GM12878 (cell line): ENCODE measurements around the gene HAP1. TPM values are rescaled to one million over a fixed set of nuclear protein-coding genes. Genes with fewer than 3 reads are reported as not detected.

Source experiments
- ATAC-seq: fragments of 200-7000 bp; cut with Tn5 transposase; 3 replicates; pipeline ENCODE4 v1.9.1; 2020; ENCODE audit warnings: mild to moderate bottlenecking, moderate library complexity
- BruUV-seq: library from RNA; stranded (reverse); fragments of 400-500 nt; replicated peaks from 2 replicates; lab custom pipeline; 2021; lab: Mats Ljungman, UMichigan
- CTCF ChIA-PET: fragments of 300-600 bp; sonication (Branson Sonifier 250); formaldehyde crosslinking; extraction: SDS; loops from one replicate; lab custom pipeline; 2021; ENCODE audit warnings: inconsistent platforms; lab: Yijun Ruan, JAX
- POLR2A ChIA-PET: fragments of 350-600 bp; formaldehyde crosslinking; extraction: SDS; loops from one replicate; lab custom pipeline; 2021; ENCODE audit warnings: inconsistent platforms; lab: Charles Lee
- RAD21 ChIA-PET: fragments of 300-600 bp; sonication (Branson Sonifier 250); formaldehyde crosslinking; loops from one replicate; lab custom pipeline; 2023; ENCODE audit warnings: antibody characterized with exemption; ENCODE audit not compliant: unreplicated experiment; lab: Charles Lee
- SMC1A ChIA-PET: fragments of 300-600 bp; sonication (Branson Sonifier 250); formaldehyde crosslinking; loops from one replicate; lab custom pipeline; 2023; ENCODE audit not compliant: unreplicated experiment, uncharacterized antibody; lab: Charles Lee
- DNase-seq: peaks from one replicate; pipeline ENCODE4 v3.0.0-alpha.2; 2011; ENCODE audit warnings: low read depth, low spot score
- FAIRE-seq: peaks from 3 replicates; lab custom pipeline; 2011; peaks lifted over from hg19 to GRCh38; lab: Jason Lieb, UNC
- H2AFZ ChIP-seq: 2 replicates; pipeline ENCODE4 v1.6.0; 2011; ENCODE audit warnings: low read depth, low read length, control low read depth; ENCODE audit not compliant: control insufficient read depth
- H3K27ac ChIP-seq: 2 replicates; pipeline ENCODE4 v1.5.1; 2011; ENCODE audit warnings: control low read depth; ENCODE audit not compliant: control insufficient read depth, insufficient read depth
- H3K27me3 ChIP-seq, 2 experiments: replicated peaks in 1 of 2; 2 replicates each; pipeline versions ENCODE4 v1.6.0 to v1.6.1; 2011; ENCODE audit warnings: low read length in 1 of 2; ENCODE audit not compliant: control insufficient read depth in 2 of 2, insufficient read depth in 2 of 2
- H3K36me3 ChIP-seq, 2 experiments: 2 replicates each; pipeline ENCODE4 v1.5.1; 2011; ENCODE audit warnings: low read length in 1 of 2; ENCODE audit not compliant: control insufficient read depth in 2 of 2, insufficient read depth in 2 of 2
- H3K4me1 ChIP-seq: 2 replicates; pipeline ENCODE4 v1.6.1; 2011; ENCODE audit warnings: mild to moderate bottlenecking, low read length, moderate library complexity, mixed read lengths; ENCODE audit not compliant: control insufficient read depth, insufficient read depth
- H3K4me2 ChIP-seq: 2 replicates; pipeline ENCODE4 v1.6.0; 2011; ENCODE audit warnings: control low read depth; ENCODE audit not compliant: control insufficient read depth, insufficient read depth
- H3K4me3 ChIP-seq: fragments of 200-600 bp; sonication (generic); 2 replicates; pipeline ENCODE4 v1.5.1; 2016
- H3K79me2 ChIP-seq: 2 replicates; pipeline ENCODE4 v1.6.0; 2011; ENCODE audit warnings: low read length; ENCODE audit not compliant: control insufficient read depth, insufficient read depth
- H3K9ac ChIP-seq: 2 replicates; pipeline ENCODE4 v1.8.0; 2011; ENCODE audit warnings: low read length, control low read depth, mixed read lengths; ENCODE audit not compliant: control insufficient read depth, insufficient read depth
- H3K9me3 ChIP-seq: replicated peaks from 3 replicates; pipeline ENCODE4 v1.5.1; 2011; ENCODE audit warnings: mild to moderate bottlenecking, low read length; ENCODE audit not compliant: control insufficient read depth, insufficient read depth
- H4K20me1 ChIP-seq: 2 replicates; pipeline ENCODE4 v1.6.0; 2011; ENCODE audit not compliant: control insufficient read depth, insufficient read depth
- CBFB ChIP-seq: IDR thresholded peaks from 2 replicates; pipeline ENCODE4 v1.6.1; 2016; ENCODE audit warnings: antibody characterized with exemption, low read depth
- CREM ChIP-seq: IDR thresholded peaks from 2 replicates; pipeline ENCODE4 v1.6.1; 2014; ENCODE audit warnings: antibody characterized with exemption, low read depth
- HDGF ChIP-seq: fragments of 450-650 bp; IDR thresholded peaks from 2 replicates; pipeline ENCODE4 v1.6.1; 2016; ENCODE audit warnings: antibody characterized with exemption
- JUNB ChIP-seq: IDR thresholded peaks from 2 replicates; pipeline ENCODE4 v1.6.1; 2016; ENCODE audit warnings: antibody characterized with exemption, mild to moderate bottlenecking
- KDM1A ChIP-seq: fragments of 200-600 bp; sonication (generic); IDR thresholded peaks from 2 replicates; pipeline ENCODE4 v1.6.1; 2016; ENCODE audit warnings: borderline replicate concordance
- NR2C2 ChIP-seq: IDR thresholded peaks from 2 replicates; pipeline ENCODE4 v1.6.1; 2011; ENCODE audit warnings: borderline replicate concordance, low read depth; ENCODE audit not compliant: control insufficient read depth, insufficient read length
- POLR2A ChIP-seq: IDR thresholded peaks from 2 replicates; pipeline ENCODE4 v1.6.1; 2011; ENCODE audit warnings: low read depth, mild to moderate bottlenecking, low read length
- RB1 ChIP-seq: fragments of 450-650 bp; formaldehyde crosslinking; IDR thresholded peaks from 2 replicates; pipeline ENCODE4 v1.6.1; 2017; ENCODE audit warnings: mild to moderate bottlenecking, borderline replicate concordance
- WGBS: methylation state at CpG from one replicate; pipeline ENCODE4 v1.1.6; 2016; ENCODE audit warnings: low lambda C conversion rate; ENCODE audit not compliant: insufficient replicate concordance, insufficient coverage; ENCODE audit errors: missing lambda C conversion rate; 5-methylcytosine and 5-hydroxymethylcytosine counted together
- in situ Hi-C: fragments of 300-500 bp; cut with MboI; formaldehyde crosslinking; loops from 9 replicates; pipeline ENCODE4 v1.14.3; 2018; ENCODE audit warnings: mixed read lengths
- intact Hi-C: fragments of 100-400 bp; cut with micrococcal nuclease; formaldehyde crosslinking; loops from one replicate; pipeline ENCODE4 v1.14.2; 2022; ENCODE audit not compliant: unreplicated experiment
- polyA plus RNA-seq, 11 experiments: library from polyadenylated mRNA; depleted of rRNA in 4 of 11; unstranded in 6 of 11; stranded (reverse) in 5 of 11; fragments of >200 nt; fragmentation: Nextera tagmentation in 4 of 11; fragmentation: Illumina TruSeq in 1 of 11; extraction: Ambion mirVana in 4 of 11; extraction: Trizol in 1 of 11; gene quantifications; 1 replicate in 1 of 11; 2 replicates in 10 of 11; pipeline versions ENCODE4 v1.2.1 to v1.2.3, GENCODE V29; 2011 to 2016; ENCODE audit warnings: inconsistent platforms in 2 of 11, missing spikeins in 2 of 11, low read depth in 1 of 11
- total RNA-seq, 4 experiments: library from RNA; depleted of rRNA in 3 of 4; stranded (reverse); fragments of >200 nt in 3 of 4; fragmentation: Illumina TruSeq in 1 of 4; extraction: Trizol in 1 of 4; gene quantifications; 2 replicates each; pipeline versions ENCODE4 v1.2.1 to v1.2.3, GENCODE V29; 2013 to 2021
- TF ChIP-seq, protein P1 (sequence below): fragments of 450-650 bp; formaldehyde crosslinking; IDR thresholded peaks from 2 replicates; pipeline ENCODE4 v1.5.0; 2022; ENCODE audit warnings: mild to moderate bottlenecking, missing genetic modification characterization

HAP1 gene
- total and polyA plus RNA-seq, 10 of the 15 experiments (the other 5 are each of a cell fraction or from before 2014, with no cell fraction given) = not detected

DNA sequence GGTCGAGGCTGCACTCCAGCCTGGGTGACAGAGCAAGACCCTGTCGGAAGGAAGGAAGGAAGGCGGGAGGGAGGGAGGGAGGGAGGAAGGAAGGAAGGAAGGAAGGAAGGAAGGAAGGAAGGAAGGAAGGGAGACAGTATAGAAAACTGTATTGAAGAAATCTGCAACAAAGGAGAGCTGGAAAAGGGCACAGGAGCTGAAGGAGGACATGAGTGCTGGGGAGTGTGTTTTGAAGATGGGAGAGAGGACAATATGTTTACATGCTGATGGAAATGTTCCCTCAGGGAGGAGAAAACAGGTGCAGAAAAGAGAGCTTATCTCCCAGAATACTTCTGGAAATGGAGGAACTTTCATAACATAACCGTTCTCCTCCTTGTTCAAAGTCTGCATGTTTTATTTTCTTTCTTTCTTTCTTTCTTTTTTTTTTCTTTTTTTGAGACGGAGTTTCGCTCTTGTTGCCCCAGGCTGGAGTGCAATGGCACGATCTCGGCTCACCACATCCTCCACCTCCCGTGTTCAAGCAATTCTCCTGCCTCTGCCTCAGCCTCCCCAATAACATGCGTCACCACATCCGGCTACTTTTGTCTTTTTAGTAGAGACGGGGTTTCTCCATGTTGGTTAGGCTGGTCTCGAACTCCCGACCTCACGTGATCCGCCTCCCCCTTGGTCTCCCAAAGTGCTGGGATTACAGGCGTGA, 2.7 kb upstream of the HAP1 start (continued):
- no peak for TF ChIP-seq NR2C2

DNA sequence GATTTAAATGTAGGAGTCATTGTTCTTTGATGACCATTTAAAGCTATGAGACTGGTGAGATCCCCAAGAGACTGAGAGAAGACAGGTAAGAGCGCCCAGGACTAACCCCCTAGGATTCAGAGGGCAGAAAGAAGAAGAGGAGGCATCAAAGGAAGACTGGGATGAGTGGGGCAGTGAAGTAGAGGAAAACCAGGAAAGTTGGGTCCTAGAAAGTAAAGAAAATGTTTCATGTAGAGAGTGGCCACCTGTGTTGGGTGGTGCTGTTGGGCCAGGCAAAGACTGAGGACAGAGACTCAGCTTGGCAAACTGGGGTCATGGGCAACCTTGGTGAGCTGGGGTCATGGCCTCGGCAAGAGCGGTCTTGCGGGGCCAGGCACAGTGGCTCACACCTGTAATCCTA, 1.3 kb upstream of the HAP1 start:
- in situ Hi-C loops (no loop called here), intact Hi-C loops (no loop called here)
- no peaks in the 10 kb centered on the region for H4K20me1 ChIP-seq
- 28% methylated on average over 4 of the region's 4 CpGs for WGBS
- BruUV-seq = no TSS peak
- TF ChIP-seq KDM1A = no peak
- no peak for TF ChIP-seq HDGF
- no peak for TF ChIP-seq POLR2A
- TF ChIP-seq CREM = no peak
- TF ChIP-seq, protein P1, sequence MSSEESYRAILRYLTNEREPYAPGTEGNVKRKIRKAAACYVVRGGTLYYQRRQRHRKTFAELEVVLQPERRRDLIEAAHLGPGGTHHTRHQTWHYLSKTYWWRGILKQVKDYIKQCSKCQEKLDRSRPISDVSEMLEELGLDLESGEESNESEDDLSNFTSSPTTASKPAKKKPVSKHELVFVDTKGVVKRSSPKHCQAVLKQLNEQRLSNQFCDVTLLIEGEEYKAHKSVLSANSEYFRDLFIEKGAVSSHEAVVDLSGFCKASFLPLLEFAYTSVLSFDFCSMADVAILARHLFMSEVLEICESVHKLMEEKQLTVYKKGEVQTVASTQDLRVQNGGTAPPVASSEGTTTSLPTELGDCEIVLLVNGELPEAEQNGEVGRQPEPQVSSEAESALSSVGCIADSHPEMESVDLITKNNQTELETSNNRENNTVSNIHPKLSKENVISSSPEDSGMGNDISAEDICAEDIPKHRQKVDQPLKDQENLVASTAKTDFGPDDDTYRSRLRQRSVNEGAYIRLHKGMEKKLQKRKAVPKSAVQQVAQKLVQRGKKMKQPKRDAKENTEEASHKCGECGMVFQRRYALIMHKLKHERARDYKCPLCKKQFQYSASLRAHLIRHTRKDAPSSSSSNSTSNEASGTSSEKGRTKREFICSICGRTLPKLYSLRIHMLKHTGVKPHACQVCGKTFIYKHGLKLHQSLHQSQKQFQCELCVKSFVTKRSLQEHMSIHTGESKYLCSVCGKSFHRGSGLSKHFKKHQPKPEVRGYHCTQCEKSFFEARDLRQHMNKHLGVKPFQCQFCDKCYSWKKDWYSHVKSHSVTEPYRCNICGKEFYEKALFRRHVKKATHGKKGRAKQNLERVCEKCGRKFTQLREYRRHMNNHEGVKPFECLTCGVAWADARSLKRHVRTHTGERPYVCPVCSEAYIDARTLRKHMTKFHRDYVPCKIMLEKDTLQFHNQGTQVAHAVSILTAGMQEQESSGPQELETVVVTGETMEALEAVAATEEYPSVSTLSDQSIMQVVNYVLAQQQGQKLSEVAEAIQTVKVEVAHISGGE (CRISPR knock-in tag) = no peak
- TF ChIP-seq RB1 = no peak
- no peak for TF ChIP-seq CBFB
- no peak for TF ChIP-seq JUNB
- DNase-seq (no peak), FAIRE-seq (no peak), ATAC-seq (no peak)
- ChIA-PET CTCF (interaction anchor here (1.3 to 3.2 kb wide), 2 partner anchors 35 to 66 kb away, joined by 3 to 25 read pairs; no protein-coding TSS in a partner anchor), SMC1A (interaction anchor here (0.7 to 0.8 kb wide), 3 partner anchors 28 to 223 kb away, joined by 3 read pairs; no protein-coding TSS in a partner anchor), RAD21 (interaction anchor here (0.7 kb wide), 1 partner anchor 260 kb away, joined by 3 read pairs; no protein-coding TSS in a partner anchor), POLR2A (no interaction called here)
- peaks cover 3% of the 10 kb centered on the region; the same call in 1 of the 2 replicates for H3K4me1 ChIP-seq
- H3K4me2 ChIP-seq = no peak overlapping the region
- no peak overlapping the region for H2AFZ ChIP-seq
- H3K27me3 ChIP-seq = peaks cover 8 to 11% of the 10 kb centered on the region in 2 experiments; a peak in 3 of 4 replicates
- H3K9me3 ChIP-seq = no peaks in the 10 kb centered on the region
- H3K27ac ChIP-seq = no peak overlapping the region
- no peak overlapping the region for H3K9ac ChIP-seq
- H3K79me2 ChIP-seq = no peaks in the 10 kb centered on the region
- H3K4me3 ChIP-seq = no peak overlapping the region
- H3K36me3 ChIP-seq = no peaks in the 10 kb centered on the region
